ENCODE measurements around the gene UBE2D4. TPM values are rescaled to one million over a fixed set of nuclear protein-coding genes. Genes with fewer than 3 reads are reported as not detected.
A peak's percentile ranks its signal among the peaks of the same experiment; 100 is the strongest.

UBE2D4 gene
- total RNA-seq, 1 experiment from 2014 or later = 11.8 TPM

- H3K27ac ChIP-seq (ENCODE audit: low read depth, low read length, poor library complexity, severe bottlenecking) = no peak overlapping the region
- no peak for DNase-seq (ENCODE audit: low spot score)
- H3K36me3 ChIP-seq (ENCODE audit: insufficient read depth, low read length, poor library complexity, severe bottlenecking) = no peaks in the 10 kb centered on the region
- TF ChIP-seq CTCF (conservative IDR thresholded peaks at IDR 0.05; ENCODE audit: low read depth, low read length) (no peak), EZH2 (IDR thresholded peaks at IDR 0.05; ENCODE audit: borderline replicate concordance, low read depth, low read length, poor library complexity, severe bottlenecking) (no peak)
- H3K4me1 ChIP-seq (ENCODE audit: insufficient read depth, low read length, poor library complexity, severe bottlenecking) = no peaks in the 10 kb centered on the region
- no TSS peak for BruUV-seq (replicated peaks)
- intact Hi-C loops (cut with micrococcal nuclease; ENCODE audit: unreplicated experiment) = no loop called here
- H3K9me3 ChIP-seq (ENCODE audit: low read depth, low read length, poor library complexity, severe bottlenecking) = no peaks in the 10 kb centered on the region
- POLR2A ChIA-PET (ENCODE audit: low non-redundant PET) = no interaction called here
- CTCF ChIA-PET = no interaction called here
- no peaks in the 10 kb centered on the region for H3K27me3 ChIP-seq (replicated peaks; ENCODE audit: insufficient read depth, low read depth, low read length, poor library complexity)
- no peak overlapping the region for H3K4me3 ChIP-seq (ENCODE audit: low read depth, low read length, poor library complexity, severe bottlenecking)
Measured at GRCh38 chr7:43952028-43952427, 25.8 kb downstream of the UBE2D4 start.

- Histone ChIP-seq H3K27me3 (replicated peaks; ENCODE audit: insufficient read depth, low read depth, low read length, poor library complexity) (no peaks in the 10 kb centered on the region), H3K4me3 (ENCODE audit: low read depth, low read length, poor library complexity, severe bottlenecking) (no peak overlapping the region), H3K4me1 (ENCODE audit: insufficient read depth, low read length, poor library complexity, severe bottlenecking) (no peaks in the 10 kb centered on the region), H3K27ac (ENCODE audit: low read depth, low read length, poor library complexity, severe bottlenecking) (no peak overlapping the region), H3K9me3 (ENCODE audit: low read depth, low read length, poor library complexity, severe bottlenecking) (no peaks in the 10 kb centered on the region), H3K36me3 (ENCODE audit: insufficient read depth, low read length, poor library complexity, severe bottlenecking) (no peaks in the 10 kb centered on the region)
- ChIA-PET POLR2A (ENCODE audit: low non-redundant PET) (no interaction called here), CTCF (no interaction called here)
- TF ChIP-seq CTCF (conservative IDR thresholded peaks at IDR 0.05; ENCODE audit: low read depth, low read length) (no peak), EZH2 (IDR thresholded peaks at IDR 0.05; ENCODE audit: borderline replicate concordance, low read depth, low read length, poor library complexity, severe bottlenecking) (no peak)
- TSS peak; percentile 31 for BruUV-seq (replicated peaks)
- intact Hi-C loops (cut with micrococcal nuclease; ENCODE audit: unreplicated experiment) = no loop called here
- no peak for DNase-seq (ENCODE audit: low spot score)
Measured at GRCh38 chr7:43953071-43953470, 26.8 kb downstream of the UBE2D4 start.

- intact Hi-C loops (cut with micrococcal nuclease; ENCODE audit: unreplicated experiment) = no loop called here
Measured at GRCh38 chr7:43954524-43955228, 28.4 kb downstream of the UBE2D4 start.

More at GRCh38 chr7:43954524-43955228, 28.4 kb downstream of the UBE2D4 start:
- TF ChIP-seq CTCF (conservative IDR thresholded peaks at IDR 0.05; ENCODE audit: low read depth, low read length) = peak; percentile 60
- no peak for TF ChIP-seq EZH2 (IDR thresholded peaks at IDR 0.05; ENCODE audit: borderline replicate concordance, low read depth, low read length, poor library complexity, severe bottlenecking)
- peak; percentile 57 for DNase-seq (ENCODE audit: low spot score)
- no peaks in the 10 kb centered on the region for H3K4me1 ChIP-seq (ENCODE audit: insufficient read depth, low read length, poor library complexity, severe bottlenecking)
- ChIA-PET CTCF (no interaction called here), POLR2A (ENCODE audit: low non-redundant PET) (no interaction called here)
- no peaks in the 10 kb centered on the region for H3K36me3 ChIP-seq (ENCODE audit: insufficient read depth, low read length, poor library complexity, severe bottlenecking)
- no TSS peak for BruUV-seq (replicated peaks)
- no peak overlapping the region for H3K27ac ChIP-seq (ENCODE audit: low read depth, low read length, poor library complexity, severe bottlenecking)
- no peak overlapping the region for H3K4me3 ChIP-seq (ENCODE audit: low read depth, low read length, poor library complexity, severe bottlenecking)
- no peaks in the 10 kb centered on the region for H3K9me3 ChIP-seq (ENCODE audit: low read depth, low read length, poor library complexity, severe bottlenecking)
- H3K27me3 ChIP-seq (replicated peaks; ENCODE audit: insufficient read depth, low read depth, low read length, poor library complexity) = no peaks in the 10 kb centered on the region
